PC-9 (cell line): ENCODE measurements around the gene PWWP2B. TPM values are rescaled to one million over a fixed set of nuclear protein-coding genes. Genes with fewer than 3 reads are reported as not detected.
A peak's percentile ranks its signal among the peaks of the same experiment; 100 is the strongest.
"Not testable (repeated sequence)": the region's sequence is repeated elsewhere in the genome, so short reads cannot be mapped to it uniquely, and the experiment has no call there.

Experiments
- BruUV-seq: library from RNA; stranded (reverse); fragments of 400-500 nt; replicated peaks from 2 replicates; lab custom pipeline; 2021; lab: Mats Ljungman, UMichigan
- CTCF ChIA-PET: fragments of 300-600 bp; sonication (Branson Sonifier 250); formaldehyde crosslinking; loops from one replicate; lab custom pipeline; 2022; ENCODE audit warnings: antibody characterized with exemption; lab: Charles Lee
- POLR2A ChIA-PET: fragments of 300-600 bp; sonication (Branson Sonifier 250); formaldehyde crosslinking; loops from one replicate; lab custom pipeline; 2022; ENCODE audit warnings: antibody characterized with exemption; ENCODE audit not compliant: unreplicated experiment; lab: Charles Lee
- DNase-seq, 2 experiments: peaks; one replicate each; pipeline versions ENCODE4 v3.0.0 to v3.0.0-alpha.2; 2015 to 2022; ENCODE audit warnings: mixed read lengths in 1 of 2
- H2AFZ ChIP-seq: fragments of 200-600 bp; sonication (generic); 2 replicates; pipeline ENCODE4 v1.8.1; 2017; ENCODE audit warnings: antibody characterized with exemption
- H3F3A ChIP-seq: fragments of 200-600 bp; sonication (generic); 2 replicates; pipeline ENCODE4 v1.8.1; 2017; ENCODE audit warnings: antibody characterized with exemption, mild to moderate bottlenecking, low read depth; ENCODE audit not compliant: insufficient read depth
- H3K27ac ChIP-seq: fragments of 200-600 bp; sonication (generic); 2 replicates; pipeline ENCODE4 v1.6.1; 2016; ENCODE audit warnings: mixed run types
- H3K27me3 ChIP-seq: fragments of 200-600 bp; sonication (generic); 2 replicates; pipeline ENCODE4 v1.6.1; 2016; ENCODE audit warnings: low read depth, mixed run types; ENCODE audit not compliant: insufficient read depth
- H3K36me3 ChIP-seq: fragments of 200-600 bp; sonication (generic); 2 replicates; pipeline ENCODE4 v1.6.1; 2016; ENCODE audit warnings: low read depth, mixed run types
- H3K4me1 ChIP-seq: fragments of 200-600 bp; sonication (generic); replicated peaks from 2 replicates; pipeline ENCODE4 v1.6.1; 2016; ENCODE audit warnings: mixed run types; ENCODE audit not compliant: insufficient read depth
- H3K4me2 ChIP-seq: fragments of 200-600 bp; sonication (generic); 2 replicates; pipeline ENCODE4 v1.6.1; 2017; ENCODE audit warnings: mixed run types
- H3K4me3 ChIP-seq: fragments of 200-600 bp; sonication (generic); 2 replicates; pipeline ENCODE4 v1.6.1; 2016; ENCODE audit warnings: mixed run types
- H3K79me2 ChIP-seq: fragments of 200-600 bp; sonication (generic); 2 replicates; pipeline ENCODE4 v1.6.1; 2017; ENCODE audit warnings: low read depth, mixed run types
- H3K9me2 ChIP-seq: fragments of 200-600 bp; sonication (generic); 2 replicates; pipeline ENCODE4 v1.8.1; 2017; ENCODE audit warnings: mild to moderate bottlenecking; ENCODE audit not compliant: insufficient read depth
- H3K9me3 ChIP-seq: fragments of 200-600 bp; sonication (generic); 2 replicates; pipeline ENCODE4 v1.8.1; 2016; ENCODE audit warnings: low read depth; ENCODE audit not compliant: insufficient read depth
- H4K20me1 ChIP-seq: fragments of 200-600 bp; sonication (generic); 2 replicates; pipeline ENCODE4 v1.8.1; 2017; ENCODE audit not compliant: insufficient read depth
- EZH2 ChIP-seq: fragments of 200-600 bp; sonication (generic); IDR thresholded peaks from 2 replicates; pipeline ENCODE4 v1.8.0; 2017; ENCODE audit warnings: antibody characterized with exemption, low read depth
- intact Hi-C: fragments of 100-400 bp; cut with micrococcal nuclease; formaldehyde crosslinking; loops from one replicate; pipeline ENCODE4 v1.10.0; 2022; ENCODE audit not compliant: unreplicated experiment
- total RNA-seq: library from RNA; stranded (reverse); gene quantifications from 2 replicates; pipeline ENCODE4 v1.2.3, GENCODE V29; 2021
- TF ChIP-seq, protein P1 (sequence below): fragments of 200-600 bp; sonication (generic); conservative IDR thresholded peaks from 2 replicates; pipeline ENCODE4 v1.6.1; 2017; ENCODE audit warnings: mixed run types, antibody characterized with exemption, mild to moderate bottlenecking, moderate library complexity

PWWP2B gene
- total RNA-seq, 1 experiment from 2014 or later: 16.9 TPM

DNA sequence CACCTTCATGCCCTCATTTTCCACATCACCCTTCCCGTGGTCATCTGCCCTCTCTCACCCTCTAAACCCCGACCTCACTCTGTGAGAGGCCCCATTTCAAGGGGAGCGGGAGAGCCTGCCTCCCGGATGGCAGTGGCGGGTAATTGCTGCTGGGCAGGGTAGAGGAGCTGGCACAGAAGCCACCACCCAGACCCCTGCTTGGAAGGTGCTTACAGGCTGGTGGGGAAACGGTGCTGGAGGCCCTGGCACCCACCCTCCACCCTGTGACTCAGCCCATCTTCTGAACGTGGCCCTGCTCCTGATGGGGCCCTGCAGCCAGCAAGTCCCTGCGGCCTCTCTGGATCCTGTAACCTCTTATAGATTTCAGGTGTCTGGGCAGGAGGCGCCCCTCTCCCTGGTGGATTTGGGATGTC, 10.6 kb upstream of the PWWP2B start:
- Histone ChIP-seq H3K4me1 (no peaks in the 10 kb centered on the region; the same call in 1 of the 2 replicates), H4K20me1 (no peaks in the 10 kb centered on the region), H3K36me3 (no peaks in the 10 kb centered on the region), H3K9me2 (no peaks in the 10 kb centered on the region), H3K4me3 (no peak overlapping the region), H3K27ac (no peak overlapping the region), H2AFZ (no peak overlapping the region), H3K4me2 (no peak overlapping the region), H3K9me3 (no peaks in the 10 kb centered on the region), H3F3A (no peaks in the 10 kb centered on the region), H3K27me3 (no peaks in the 10 kb centered on the region), H3K79me2 (no peaks in the 10 kb centered on the region)
- ChIA-PET CTCF (no interaction called here), POLR2A (no interaction called here)
- TF ChIP-seq, protein P1, sequence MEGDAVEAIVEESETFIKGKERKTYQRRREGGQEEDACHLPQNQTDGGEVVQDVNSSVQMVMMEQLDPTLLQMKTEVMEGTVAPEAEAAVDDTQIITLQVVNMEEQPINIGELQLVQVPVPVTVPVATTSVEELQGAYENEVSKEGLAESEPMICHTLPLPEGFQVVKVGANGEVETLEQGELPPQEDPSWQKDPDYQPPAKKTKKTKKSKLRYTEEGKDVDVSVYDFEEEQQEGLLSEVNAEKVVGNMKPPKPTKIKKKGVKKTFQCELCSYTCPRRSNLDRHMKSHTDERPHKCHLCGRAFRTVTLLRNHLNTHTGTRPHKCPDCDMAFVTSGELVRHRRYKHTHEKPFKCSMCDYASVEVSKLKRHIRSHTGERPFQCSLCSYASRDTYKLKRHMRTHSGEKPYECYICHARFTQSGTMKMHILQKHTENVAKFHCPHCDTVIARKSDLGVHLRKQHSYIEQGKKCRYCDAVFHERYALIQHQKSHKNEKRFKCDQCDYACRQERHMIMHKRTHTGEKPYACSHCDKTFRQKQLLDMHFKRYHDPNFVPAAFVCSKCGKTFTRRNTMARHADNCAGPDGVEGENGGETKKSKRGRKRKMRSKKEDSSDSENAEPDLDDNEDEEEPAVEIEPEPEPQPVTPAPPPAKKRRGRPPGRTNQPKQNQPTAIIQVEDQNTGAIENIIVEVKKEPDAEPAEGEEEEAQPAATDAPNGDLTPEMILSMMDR: no peak
- no peak for TF ChIP-seq EZH2
- BruUV-seq: no TSS peak
- intact Hi-C loops: loop anchor here (10.0 kb wide), 1 partner anchor 248 kb away; no protein-coding TSS in a partner anchor
- no peak for DNase-seq

DNA sequence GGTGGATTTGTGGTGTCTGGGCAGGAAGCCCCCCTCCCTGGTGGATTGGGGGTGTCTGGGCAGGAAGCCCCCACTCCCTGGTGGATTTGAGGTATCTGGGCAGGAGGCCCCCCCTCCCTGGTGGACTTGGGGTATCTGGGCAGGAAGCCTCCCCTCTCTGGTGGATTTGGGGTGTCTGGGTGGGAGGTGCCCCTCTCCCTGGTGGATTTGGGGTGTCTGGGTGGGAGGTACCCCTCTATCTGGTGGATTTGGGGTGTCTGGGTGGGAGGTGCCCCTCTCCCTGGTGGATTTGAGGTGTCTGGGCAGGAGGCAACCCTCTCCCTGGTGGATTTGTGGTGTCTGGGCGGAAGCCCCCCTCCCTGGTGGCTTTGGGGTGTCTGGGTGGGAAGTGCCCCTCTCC, 10.1 kb upstream of the PWWP2B start:
- POLR2A ChIA-PET, H3K4me1 ChIP-seq, CTCF ChIA-PET, H3K9me2 ChIP-seq, H3K27me3 ChIP-seq, BruUV-seq, H3K4me3 ChIP-seq, H3K36me3 ChIP-seq, H2AFZ ChIP-seq, H3K9me3 ChIP-seq, H3K4me2 ChIP-seq, DNase-seq, H4K20me1 ChIP-seq, H3F3A ChIP-seq, H3K79me2 ChIP-seq, H3K27ac ChIP-seq: not testable (repeated sequence)
- intact Hi-C loops: loop anchor here (10.0 kb wide), 1 partner anchor 248 kb away; no protein-coding TSS in a partner anchor

DNA sequence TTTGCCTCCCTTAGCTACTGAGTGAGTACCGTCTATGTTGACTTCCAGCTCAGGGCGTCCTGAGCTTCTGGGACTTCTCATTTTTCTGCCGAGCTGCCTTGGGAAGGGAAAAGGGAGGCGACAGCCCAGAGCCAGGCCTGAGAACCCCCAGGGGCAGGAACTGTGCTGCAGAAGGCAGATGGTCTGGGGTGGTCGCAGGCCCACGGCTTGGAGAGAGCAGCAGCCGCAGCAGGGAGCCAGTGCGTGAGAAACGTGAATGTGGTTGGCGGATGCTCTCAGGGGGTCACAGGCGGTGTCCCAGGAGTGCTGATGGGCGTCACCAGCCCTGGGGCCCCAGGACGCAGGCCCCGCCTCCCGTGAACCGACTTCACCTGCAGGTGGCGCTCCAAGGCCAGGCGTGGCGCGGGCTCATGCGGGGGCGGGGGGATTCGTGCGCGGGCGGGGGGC, 9.2 kb upstream of the PWWP2B start:
- BruUV-seq: no TSS peak
- H3K9me3 ChIP-seq: no peaks in the 10 kb centered on the region
- H3K9me2 ChIP-seq: no peaks in the 10 kb centered on the region
- H4K20me1 ChIP-seq: no peaks in the 10 kb centered on the region
- no peaks in the 10 kb centered on the region; the same call in 1 of the 2 replicates for H3F3A ChIP-seq
- intact Hi-C loops: loop anchor here (1.0 to 10.0 kb wide), 3 partner anchors 65 to 247 kb away; no protein-coding TSS in a partner anchor
- H3K4me2 ChIP-seq: peak overlapping the region; percentile 50
- no peaks in the 10 kb centered on the region for H3K79me2 ChIP-seq
- H3K4me3 ChIP-seq: no peak overlapping the region
- H3K27ac ChIP-seq: no peak overlapping the region
- DNase-seq: peak in 1 of 2 experiments; percentile 64
- H3K36me3 ChIP-seq: no peaks in the 10 kb centered on the region
- CTCF ChIA-PET: no interaction called here
- peaks cover under 1% of the 10 kb centered on the region for H3K4me1 ChIP-seq
- no peaks in the 10 kb centered on the region for H3K27me3 ChIP-seq
- TF ChIP-seq EZH2: no peak
- TF ChIP-seq, protein P1: peak; percentile 61
- no peak overlapping the region for H2AFZ ChIP-seq
- POLR2A ChIA-PET: no interaction called here
